ENCODE measurements around the gene TMEM178B.
"Not testable (repeated sequence)": the region's sequence is repeated elsewhere in the genome, so short reads cannot be mapped to it uniquely, and the experiment has no call there.

TMEM178B gene

GRCh38 chr7:141362580-141363435 is 288.9 kb downstream of the TMEM178B start:
- DNase-seq: no peak

GRCh38 chr7:141363748-141364147 is 289.9 kb downstream of the TMEM178B start:
- no peak for DNase-seq

GRCh38 chr7:141366091-141366621 is 292.3 kb downstream of the TMEM178B start:
- DNase-seq: no peak

- no peak for DNase-seq
These were observed 295.6 kb downstream of the TMEM178B start for GRCh38 chr7:141369422-141369821.

GRCh38 chr7:141370178-141370577 is 296.3 kb downstream of the TMEM178B start:
- no peak for DNase-seq

GRCh38 chr7:141370650-141371049 is 296.8 kb downstream of the TMEM178B start:
- DNase-seq: no peak

GRCh38 chr7:141374425-141374824 is 300.6 kb downstream of the TMEM178B start:
- no peak for DNase-seq

GRCh38 chr7:141375442-141375841 is 301.6 kb downstream of the TMEM178B start:
- DNase-seq: no peak

GRCh38 chr7:141377906-141378305 is 304.0 kb downstream of the TMEM178B start:
- DNase-seq: no peak

- DNase-seq: no peak
These were observed 304.5 kb downstream of the TMEM178B start for GRCh38 chr7:141378405-141378804.

- DNase-seq: no peak
These were observed 308.0 kb downstream of the TMEM178B start for GRCh38 chr7:141381794-141382427.

- not testable (repeated sequence) for DNase-seq
These were observed 309.5 kb downstream of the TMEM178B start for GRCh38 chr7:141383356-141383755.

GRCh38 chr7:141386881-141387280 is 313.0 kb downstream of the TMEM178B start:
- DNase-seq: no peak

GRCh38 chr7:141387521-141388217 is 313.8 kb downstream of the TMEM178B start:
- DNase-seq: no peak

GRCh38 chr7:141389140-141389796 is 315.4 kb downstream of the TMEM178B start:
- no peak for DNase-seq

GRCh38 chr7:141390339-141390738 is 316.5 kb downstream of the TMEM178B start:
- no peak for DNase-seq

- DNase-seq: no peak
These were observed 319.2 kb downstream of the TMEM178B start for GRCh38 chr7:141393056-141393455.

GRCh38 chr7:141397236-141398163 is 323.6 kb downstream of the TMEM178B start:
- no peak for DNase-seq

GRCh38 chr7:141400356-141400755 is 326.5 kb downstream of the TMEM178B start:
- no peak for DNase-seq

- DNase-seq: no peak
These were observed 328.6 kb downstream of the TMEM178B start for GRCh38 chr7:141402277-141402996.

GRCh38 chr7:141403846-141404245 is 330.0 kb downstream of the TMEM178B start:
- not testable (repeated sequence) for DNase-seq

Measured in activated CD8-positive, alpha-beta memory T cell treated with anti-CD3 and anti-CD28 coated beads for 24 hours (primary cell).